Measurements from ENCODE around the gene SCFD2. TPM values are rescaled to one million over a fixed set of nuclear protein-coding genes. Genes with fewer than 3 reads are reported as not detected.

Gene SCFD2
- polyA plus RNA-seq, 1 donor: 10.3 TPM

- DNase-seq: no peak
Measured at GRCh38 chr4:52870225-52870624, 495.6 kb downstream of the SCFD2 start.

DNA sequence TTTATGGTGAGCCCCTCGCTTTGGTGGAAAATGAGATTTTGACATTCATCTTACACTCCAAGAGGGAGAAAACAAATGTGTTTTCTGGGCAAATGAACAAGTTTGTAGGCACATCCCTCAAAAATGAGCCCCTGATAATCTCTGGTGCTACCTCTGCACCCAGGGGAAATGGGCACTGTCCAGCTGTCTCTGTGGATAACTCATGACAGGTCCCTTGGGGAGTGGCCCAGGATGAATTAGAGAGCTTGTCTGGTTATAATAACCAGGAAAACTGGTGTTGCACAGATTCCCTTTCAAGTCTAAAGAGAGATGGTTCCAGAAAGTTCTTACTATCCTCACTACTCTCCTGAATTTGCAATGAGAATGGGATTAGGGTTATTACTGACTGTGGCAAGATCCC is 496.2 kb downstream of the SCFD2 start:
- no peak for DNase-seq

- peak; percentile 88 for DNase-seq
Measured at GRCh38 chr4:52869196-52869595, 496.7 kb downstream of the SCFD2 start.

- DNase-seq: no peak
Measured at GRCh38 chr4:52868133-52868532, 497.7 kb downstream of the SCFD2 start.

DNA sequence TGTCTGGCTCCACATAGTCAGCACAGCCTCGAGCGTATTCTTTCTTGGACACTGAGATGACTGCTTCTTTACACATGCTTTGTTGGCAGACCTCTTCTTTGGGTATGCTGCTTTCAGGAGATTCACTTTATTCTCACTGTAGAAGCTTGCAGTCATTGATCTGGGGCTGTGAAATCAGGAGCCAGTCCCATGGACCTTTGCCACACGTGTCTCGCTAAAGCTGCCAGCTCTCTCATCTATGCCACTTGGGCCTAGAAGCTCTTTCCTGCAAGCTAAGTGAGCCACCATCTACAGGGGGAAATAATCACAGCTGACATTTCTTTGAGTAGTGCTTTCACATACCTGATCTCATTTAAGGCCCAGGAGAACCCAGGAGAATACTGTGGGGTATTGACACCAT is 498.7 kb downstream of the SCFD2 start:
- DNase-seq: no peak

- DNase-seq: no peak
Measured at GRCh38 chr4:52866734-52867133, 499.1 kb downstream of the SCFD2 start.

DNA sequence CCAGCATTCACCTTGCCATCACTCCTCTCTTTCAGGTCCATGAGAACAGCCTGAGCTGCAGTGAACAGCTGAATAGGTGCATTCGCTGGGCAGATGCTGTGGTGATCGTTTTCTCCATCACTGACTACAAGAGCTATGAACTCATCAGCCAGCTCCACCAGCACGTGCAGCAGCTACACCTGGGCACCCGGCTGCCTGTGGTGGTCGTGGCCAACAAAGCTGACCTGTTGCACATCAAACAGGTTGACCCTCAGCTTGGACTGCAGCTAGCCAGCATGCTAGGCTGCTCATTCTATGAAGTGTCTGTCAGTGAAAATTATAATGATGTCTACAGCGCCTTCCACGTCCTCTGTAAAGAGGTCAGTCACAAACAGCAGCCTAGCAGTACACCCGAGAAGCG is 500.6 kb downstream of the SCFD2 start:
- DNase-seq: no peak

GRCh38 chr4:52864793-52865192 is 501.1 kb downstream of the SCFD2 start:
- DNase-seq: peak; percentile 75

DNA sequence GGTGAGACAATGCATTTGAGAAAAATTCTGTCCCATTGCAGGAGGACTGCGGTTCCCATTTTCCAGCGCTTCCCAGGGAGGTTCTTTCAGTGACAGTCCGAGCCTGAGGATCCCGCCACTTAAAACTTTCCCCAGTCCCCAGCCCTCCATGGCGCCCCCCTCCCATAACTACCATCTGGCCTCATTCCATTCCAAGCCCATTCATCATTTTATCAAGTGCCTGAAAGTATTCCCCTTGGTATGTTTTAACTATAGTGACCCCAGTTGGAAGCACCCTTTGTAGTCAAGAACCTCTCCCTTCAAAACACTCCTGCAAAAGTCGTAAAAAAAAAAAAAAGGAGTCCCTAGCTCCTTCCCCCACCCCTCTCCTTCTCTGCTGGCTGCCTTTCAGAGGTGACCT is 502.5 kb downstream of the SCFD2 start:
- DNase-seq: no peak

DNA sequence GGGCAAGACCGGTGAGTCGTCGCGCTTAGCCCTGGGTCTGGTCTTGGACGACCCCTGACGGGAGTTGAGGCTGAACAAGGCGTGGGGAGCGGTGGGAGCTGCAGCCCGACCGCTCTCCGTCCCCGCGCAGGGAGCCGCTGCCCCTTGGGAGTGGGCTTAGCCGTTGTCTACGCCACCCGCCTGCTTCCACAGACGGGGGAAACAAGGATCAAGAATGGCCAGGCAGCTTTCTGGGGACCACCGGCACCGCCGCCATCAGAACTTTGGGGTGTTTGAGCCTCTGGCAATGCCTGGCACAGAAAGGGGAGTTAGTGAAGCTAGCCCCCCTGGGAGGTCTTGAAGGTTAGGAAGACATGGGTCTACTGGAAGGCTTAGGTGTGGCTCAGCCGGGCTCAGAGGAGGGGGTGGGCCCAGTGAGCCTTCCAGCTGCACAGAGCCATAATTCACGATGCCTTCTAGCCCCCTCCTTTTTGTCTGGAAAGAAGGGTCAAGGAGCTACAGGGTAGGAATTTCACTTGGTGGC is 503.2 kb downstream of the SCFD2 start:
- no peak for DNase-seq

GRCh38 chr4:52861879-52862616 is 503.8 kb downstream of the SCFD2 start, which contains the start of gene RASL11B:
TSS of gene RASL11B (plus strand) at chr4:52862317. CDS start at chr4:52862508, 191 bp downstream.
- DNase-seq: peak; percentile 91

GRCh38 chr4:52861171-52861823 is 504.6 kb downstream of the SCFD2 start:
- DNase-seq: no peak

DNA sequence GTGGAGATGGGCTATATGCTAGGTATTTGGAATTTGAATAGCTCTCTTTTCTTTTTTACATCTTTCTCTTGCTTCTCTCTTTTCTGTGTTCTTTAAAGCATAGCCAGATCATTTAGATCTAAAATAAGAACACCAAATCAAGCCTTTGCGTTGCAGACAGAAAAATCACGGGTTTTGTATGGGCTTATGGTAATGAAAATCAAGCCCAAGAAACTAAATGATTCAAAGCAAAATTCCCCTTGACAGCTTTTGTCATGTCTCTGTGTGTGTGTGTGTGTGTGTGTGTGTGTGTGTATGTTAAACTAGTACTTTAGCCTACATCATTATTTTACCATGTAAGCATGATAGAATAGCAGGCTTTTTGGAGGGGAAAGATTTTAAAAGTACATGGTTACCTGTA is 505.5 kb downstream of the SCFD2 start:
- no peak for DNase-seq

DNA sequence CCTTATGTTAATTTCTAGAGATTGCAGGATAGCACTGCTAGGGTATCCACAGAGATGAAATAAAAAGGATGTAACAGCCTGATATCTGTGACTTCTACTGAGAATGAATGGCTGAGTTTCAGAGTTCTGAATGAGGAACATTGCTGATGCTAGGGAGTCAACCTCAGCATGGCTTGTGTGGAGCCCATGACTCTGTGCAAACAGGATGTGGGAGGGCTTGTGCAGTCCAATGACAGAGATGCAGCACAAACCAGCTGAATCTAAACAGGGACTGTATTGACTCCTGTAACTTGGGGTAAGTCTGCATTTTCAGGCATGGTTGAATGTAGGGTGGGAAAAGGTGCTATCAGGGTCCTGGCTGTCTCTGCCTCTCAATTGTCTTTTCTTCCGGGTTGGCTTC is 509.1 kb downstream of the SCFD2 start:
- DNase-seq: no peak

GRCh38 chr4:52853351-52853750 is 512.5 kb downstream of the SCFD2 start:
- no peak for DNase-seq

DNA sequence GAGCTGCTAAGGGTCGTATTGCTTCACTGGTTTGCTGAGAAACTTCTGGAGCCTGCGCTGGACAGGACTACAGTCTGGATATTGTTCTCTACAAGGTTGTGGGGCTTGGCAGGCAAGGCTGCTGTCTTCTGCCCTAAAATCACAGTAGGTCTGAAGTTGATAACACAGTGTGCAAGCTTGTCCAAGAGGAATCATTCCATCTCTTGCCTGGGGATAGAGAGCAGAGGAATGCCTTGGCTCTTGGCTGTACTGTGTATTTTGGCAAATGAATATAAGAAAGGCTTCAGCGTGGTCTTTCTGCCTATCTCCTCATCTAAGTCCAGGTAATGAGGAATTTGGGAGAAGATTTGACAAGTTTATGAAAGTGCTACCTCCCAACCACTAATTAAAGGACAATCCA is 513.1 kb downstream of the SCFD2 start:
- no peak for DNase-seq

GRCh38 chr4:52852041-52852440 is 513.8 kb downstream of the SCFD2 start:
- DNase-seq: no peak

GRCh38 chr4:52850406-52851124 is 515.3 kb downstream of the SCFD2 start:
- no peak for DNase-seq

DNA sequence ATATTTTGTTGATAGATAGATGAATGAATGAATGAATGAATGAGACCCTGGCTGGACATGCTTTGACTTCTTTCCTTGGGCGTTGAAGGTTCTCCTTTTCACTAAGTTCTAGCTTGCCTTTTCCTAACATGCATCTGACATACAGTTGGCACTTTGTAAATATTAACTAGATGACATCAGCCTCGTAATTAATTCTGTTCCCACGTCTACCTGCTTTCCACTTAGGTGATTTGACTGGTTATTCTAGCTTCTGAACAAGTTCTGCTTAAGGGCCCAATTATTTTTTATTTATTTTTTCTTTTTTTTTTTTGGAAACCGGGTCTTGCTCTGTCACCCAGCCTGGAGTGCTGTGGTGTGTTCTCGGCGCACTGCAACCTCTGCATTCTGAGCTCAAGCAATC is 517.6 kb downstream of the SCFD2 start:
- no peak for DNase-seq

GRCh38 chr4:52846502-52846901 is 519.4 kb downstream of the SCFD2 start:
- DNase-seq: no peak

DNA sequence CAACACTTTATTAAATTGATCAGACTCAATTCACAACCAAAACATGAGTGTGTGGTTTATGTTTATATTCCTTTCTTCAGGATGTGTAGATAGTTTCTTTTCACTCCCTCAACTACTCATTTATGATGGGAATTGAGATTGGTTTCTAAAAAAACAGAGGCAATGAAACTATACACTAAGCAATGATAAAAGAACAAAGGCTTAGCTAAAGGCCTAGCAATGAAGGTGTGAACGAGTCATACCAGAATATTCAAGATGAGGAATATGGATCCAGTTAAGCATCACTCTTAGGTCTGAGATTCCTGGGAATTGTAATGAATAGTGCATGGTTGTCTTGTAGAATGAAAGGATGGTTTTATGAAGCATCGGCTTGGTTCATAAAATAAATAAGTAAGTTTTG is 521.3 kb downstream of the SCFD2 start:
- no peak for DNase-seq

DNA sequence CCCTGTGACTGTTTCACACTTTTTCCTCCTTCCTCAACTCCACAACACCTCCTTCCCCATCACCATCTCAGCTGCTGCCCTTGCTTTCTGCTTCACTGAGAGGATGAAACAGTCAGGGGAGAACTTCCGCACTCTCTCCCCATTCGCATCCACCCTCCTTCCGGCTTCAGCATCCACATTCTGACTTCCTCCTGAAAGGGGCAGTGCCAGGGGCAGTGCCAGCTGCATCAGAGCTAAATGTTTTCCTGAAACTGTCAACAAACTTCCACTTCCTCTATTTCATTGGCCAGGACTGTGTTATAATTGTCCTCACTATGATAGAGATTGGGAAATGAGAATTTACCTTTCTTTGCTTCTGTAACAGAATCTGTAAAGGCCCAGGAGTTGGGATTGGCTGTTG is 521.9 kb downstream of the SCFD2 start:
- no peak for DNase-seq

DNA sequence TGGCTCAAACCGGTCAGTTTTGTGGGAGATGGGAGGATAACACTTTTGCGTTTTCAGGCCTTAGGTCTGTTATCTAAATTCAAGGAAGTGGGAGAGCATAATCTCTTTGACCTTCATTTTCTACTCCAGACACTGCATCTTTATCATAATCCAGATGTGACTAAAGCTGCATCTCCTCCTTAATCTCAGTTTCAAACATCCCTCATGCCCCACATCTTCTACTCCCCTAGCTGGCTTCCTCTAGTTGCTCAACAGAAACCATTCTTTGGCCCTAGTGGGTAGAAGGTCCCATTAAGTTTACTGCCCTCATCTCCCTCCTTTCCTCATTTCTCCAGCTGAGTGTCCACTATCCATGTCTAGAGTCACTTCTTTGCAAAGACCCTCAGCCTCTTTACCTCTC is 522.5 kb downstream of the SCFD2 start:
- no peak for DNase-seq
